Type B pancreatic cell (in vitro differentiated cells): ENCODE measurements around the gene APLP2. TPM values are rescaled to one million over a fixed set of nuclear protein-coding genes. Genes with fewer than 3 reads are reported as not detected.
A peak's percentile ranks its signal among the peaks of the same experiment; 100 is the strongest.

ENCODE experiments used
- DNase-seq: peaks from one replicate; pipeline ENCODE4 v3.0.0; 2021; ENCODE audit warnings: mixed read lengths; ENCODE audit not compliant: unreplicated experiment; ENCODE audit errors: extremely low spot score
- H3K27ac Mint-ChIP-seq: 2 replicates; pipeline ENCODE4 v1.8.0; 2021; ENCODE audit warnings: mild to moderate bottlenecking, mixed read lengths
- H3K27me3 Mint-ChIP-seq: 2 replicates; pipeline ENCODE4 v1.8.0; 2021; ENCODE audit warnings: mixed read lengths
- H3K36me3 Mint-ChIP-seq: 2 replicates; pipeline ENCODE4 v1.8.0; 2021; ENCODE audit warnings: mixed read lengths
- H3K4me1 Mint-ChIP-seq: one replicate; pipeline ENCODE4 v1.8.0; 2021; ENCODE audit warnings: mixed read lengths; ENCODE audit not compliant: unreplicated experiment
- H3K4me3 Mint-ChIP-seq: 2 replicates; pipeline ENCODE4 v1.8.0; 2021; ENCODE audit warnings: mild to moderate bottlenecking, mixed read lengths
- H3K9me3 Mint-ChIP-seq: 2 replicates; pipeline ENCODE4 v1.8.0; 2021; ENCODE audit warnings: mixed read lengths
- total RNA-seq: library from RNA; stranded (reverse); gene quantifications from 2 replicates; pipeline ENCODE4 v1.2.1, GENCODE V29; 2021; ENCODE audit warnings: low replicate concordance
- TF ChIP-seq, protein P1 (sequence below): fragments of 200-600 bp; sonication (generic); conservative IDR thresholded peaks from 2 replicates; pipeline ENCODE4 v1.5.0; 2021; ENCODE audit warnings: antibody characterized with exemption, mild to moderate bottlenecking

The APLP2 gene
- total RNA-seq, 1 donor from 2014 or later: 207 TPM

DNA sequence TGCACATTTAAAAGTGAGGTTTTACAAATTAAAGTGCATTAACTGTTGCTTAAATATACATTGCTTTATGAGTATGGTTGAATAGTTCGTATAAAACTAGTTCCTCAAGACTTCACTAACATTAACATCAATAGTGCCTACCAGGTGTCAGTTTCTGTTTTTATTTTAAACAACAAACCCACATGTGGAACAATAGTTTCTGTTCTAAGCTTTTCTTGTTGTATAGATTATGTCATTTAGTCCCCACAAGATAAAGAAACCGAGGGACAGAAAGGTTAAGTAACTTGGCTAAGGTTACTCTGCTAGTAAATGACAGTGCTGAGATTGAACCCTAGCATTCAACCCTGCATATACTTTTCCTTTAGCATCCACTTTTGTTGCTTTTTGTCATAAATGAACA lies 48.5 kb downstream of the APLP2 start:
- TF ChIP-seq, protein P1, sequence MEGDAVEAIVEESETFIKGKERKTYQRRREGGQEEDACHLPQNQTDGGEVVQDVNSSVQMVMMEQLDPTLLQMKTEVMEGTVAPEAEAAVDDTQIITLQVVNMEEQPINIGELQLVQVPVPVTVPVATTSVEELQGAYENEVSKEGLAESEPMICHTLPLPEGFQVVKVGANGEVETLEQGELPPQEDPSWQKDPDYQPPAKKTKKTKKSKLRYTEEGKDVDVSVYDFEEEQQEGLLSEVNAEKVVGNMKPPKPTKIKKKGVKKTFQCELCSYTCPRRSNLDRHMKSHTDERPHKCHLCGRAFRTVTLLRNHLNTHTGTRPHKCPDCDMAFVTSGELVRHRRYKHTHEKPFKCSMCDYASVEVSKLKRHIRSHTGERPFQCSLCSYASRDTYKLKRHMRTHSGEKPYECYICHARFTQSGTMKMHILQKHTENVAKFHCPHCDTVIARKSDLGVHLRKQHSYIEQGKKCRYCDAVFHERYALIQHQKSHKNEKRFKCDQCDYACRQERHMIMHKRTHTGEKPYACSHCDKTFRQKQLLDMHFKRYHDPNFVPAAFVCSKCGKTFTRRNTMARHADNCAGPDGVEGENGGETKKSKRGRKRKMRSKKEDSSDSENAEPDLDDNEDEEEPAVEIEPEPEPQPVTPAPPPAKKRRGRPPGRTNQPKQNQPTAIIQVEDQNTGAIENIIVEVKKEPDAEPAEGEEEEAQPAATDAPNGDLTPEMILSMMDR: no peak
- Mint-ChIP-seq H3K9me3 (no peaks in the 10 kb centered on the region), H3K36me3 (peaks cover 32% of the 10 kb centered on the region), H3K27me3 (no peaks in the 10 kb centered on the region), H3K4me1 (peaks cover 3% of the 10 kb centered on the region), H3K27ac (no peak overlapping the region), H3K4me3 (no peak overlapping the region)
- DNase-seq: no peak

DNA sequence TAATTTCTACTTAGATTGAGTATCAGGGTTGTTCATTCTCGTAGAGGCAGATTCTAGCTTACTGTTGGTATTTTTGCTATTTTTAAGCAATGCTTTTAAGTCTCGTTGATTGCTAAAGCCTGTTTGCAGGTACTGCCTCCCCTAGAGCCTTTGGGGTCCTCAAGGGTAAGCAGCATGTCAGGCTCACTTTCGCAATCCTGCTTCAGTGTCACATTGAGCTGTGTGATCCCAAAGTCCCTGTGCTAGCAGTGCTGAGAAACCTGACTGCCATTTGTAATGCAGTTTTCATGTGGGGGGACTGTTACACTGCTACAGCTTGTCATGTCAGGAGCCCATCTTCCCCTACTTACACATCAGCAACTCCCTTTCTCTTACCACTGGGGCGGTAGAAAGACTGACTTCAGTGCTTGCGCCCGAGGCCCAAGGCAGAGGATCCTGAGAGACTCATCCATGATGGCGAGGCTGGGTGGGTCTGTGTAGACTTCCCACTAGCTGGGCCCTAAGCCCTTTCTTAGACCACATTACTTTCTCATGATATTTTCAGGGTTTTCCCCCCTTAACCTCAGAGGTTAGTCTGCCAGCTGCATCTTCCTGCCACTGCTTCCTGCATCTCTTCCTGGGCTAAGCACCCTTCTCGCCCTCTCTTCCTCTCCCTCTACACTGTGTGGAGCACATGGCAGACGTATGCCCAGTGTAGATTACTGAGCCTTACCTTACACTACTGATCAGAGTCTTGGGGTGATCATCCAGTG lies 49.1 kb downstream of the APLP2 start:
- H3K4me3 Mint-ChIP-seq: no peak overlapping the region
- H3K36me3 Mint-ChIP-seq: peaks cover 33% of the 10 kb centered on the region
- DNase-seq: no peak
- no peaks in the 10 kb centered on the region for H3K27me3 Mint-ChIP-seq
- no peak overlapping the region for H3K27ac Mint-ChIP-seq
- H3K4me1 Mint-ChIP-seq: peaks cover 5% of the 10 kb centered on the region
- H3K9me3 Mint-ChIP-seq: no peaks in the 10 kb centered on the region
- TF ChIP-seq, protein P1: no peak

DNA sequence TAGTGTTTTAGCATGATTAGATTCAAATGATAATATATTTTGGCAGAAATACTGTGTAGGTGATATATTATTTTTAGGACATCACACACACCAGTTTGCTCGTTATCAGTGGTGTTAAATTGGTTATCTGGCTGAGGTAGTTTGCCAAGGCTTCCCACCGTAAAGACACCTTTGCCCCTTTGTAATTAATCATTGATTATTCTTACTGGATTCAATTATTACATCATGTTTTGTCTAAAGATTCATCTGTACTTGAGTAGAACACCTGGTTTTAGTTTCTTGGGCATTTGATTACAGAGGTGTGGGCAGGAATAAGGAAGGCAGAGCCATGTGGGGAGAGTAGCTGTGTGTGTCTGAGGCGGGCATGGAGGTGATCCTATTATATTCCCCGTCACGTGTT lies 50.4 kb downstream of the APLP2 start:
- Mint-ChIP-seq H3K9me3 (no peaks in the 10 kb centered on the region), H3K4me1 (peaks cover 10% of the 10 kb centered on the region), H3K4me3 (no peak overlapping the region), H3K36me3 (peaks cover 42% of the 10 kb centered on the region), H3K27me3 (no peaks in the 10 kb centered on the region), H3K27ac (no peak overlapping the region)
- TF ChIP-seq, protein P1: no peak
- no peak for DNase-seq

DNA sequence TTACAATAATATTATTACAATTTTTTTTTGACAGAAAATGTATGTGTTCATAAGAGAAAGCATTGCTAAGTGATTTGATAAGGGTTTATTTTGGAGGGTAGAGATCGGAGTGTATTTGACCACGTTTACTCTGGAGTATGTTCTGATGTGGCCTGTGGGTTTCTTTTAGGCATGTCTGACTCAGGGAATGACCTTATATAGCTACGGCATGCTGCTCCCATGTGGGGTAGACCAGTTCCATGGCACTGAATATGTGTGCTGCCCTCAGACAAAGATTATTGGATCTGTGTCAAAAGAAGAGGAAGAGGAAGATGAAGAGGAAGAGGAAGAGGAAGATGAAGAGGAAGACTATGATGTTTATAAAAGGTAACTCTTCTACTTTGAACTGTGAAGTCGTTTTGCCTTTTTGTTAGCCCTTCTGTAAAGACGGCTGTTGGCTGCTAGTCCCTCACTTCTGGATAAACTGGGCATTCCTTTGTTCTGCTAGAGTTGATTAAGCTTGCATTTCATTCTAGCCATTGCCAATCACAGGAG lies 51.8 kb downstream of the APLP2 start:
- DNase-seq: no peak
- TF ChIP-seq, protein P1: no peak
- peaks cover 10% of the 10 kb centered on the region for H3K4me1 Mint-ChIP-seq
- H3K27ac Mint-ChIP-seq: no peak overlapping the region
- peaks cover 43% of the 10 kb centered on the region for H3K36me3 Mint-ChIP-seq
- H3K9me3 Mint-ChIP-seq: no peaks in the 10 kb centered on the region
- no peaks in the 10 kb centered on the region for H3K27me3 Mint-ChIP-seq
- H3K4me3 Mint-ChIP-seq: no peak overlapping the region

DNA sequence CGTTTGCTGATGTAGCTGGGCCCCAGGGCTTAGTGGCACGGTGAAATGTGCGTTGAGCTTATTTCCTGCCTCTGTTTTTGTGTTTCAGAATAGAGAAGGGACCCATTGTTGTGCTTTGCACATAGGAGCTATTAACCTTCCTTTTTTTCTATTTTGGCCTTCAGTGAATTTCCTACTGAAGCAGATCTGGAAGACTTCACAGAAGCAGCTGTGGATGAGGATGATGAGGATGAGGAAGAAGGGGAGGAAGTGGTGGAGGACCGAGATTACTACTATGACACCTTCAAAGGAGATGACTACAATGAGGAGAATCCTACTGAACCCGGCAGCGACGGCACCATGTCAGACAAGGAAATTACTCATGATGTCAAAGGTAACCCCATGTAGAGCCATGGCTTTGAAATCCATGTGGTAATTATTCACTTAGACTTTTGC lies 52.5 kb downstream of the APLP2 start:
- Mint-ChIP-seq H3K9me3 (no peaks in the 10 kb centered on the region), H3K4me3 (no peak overlapping the region), H3K4me1 (peaks cover 10% of the 10 kb centered on the region), H3K36me3 (peaks cover 47% of the 10 kb centered on the region), H3K27ac (peak overlapping the region; percentile 23), H3K27me3 (no peaks in the 10 kb centered on the region)
- no peak for DNase-seq
- TF ChIP-seq, protein P1: no peak
